NB4 (cell line): ENCODE results near the gene MLLT3.

ENCODE experiments used
- DNase-seq: peaks from one replicate; pipeline ENCODE4 v3.0.0; 2010; ENCODE audit warnings: low read depth
- H3K4me3 ChIP-seq: one replicate; pipeline ENCODE4 v1.5.1; 2011; ENCODE audit warnings: mild to moderate bottlenecking, low read depth, low read length, moderate library complexity
- MYC ChIP-seq: IDR thresholded peaks from 2 replicates; pipeline ENCODE4 v1.6.1; 2011; ENCODE audit warnings: low read depth, low read length
- POLR2A ChIP-seq: IDR thresholded peaks from 2 replicates; pipeline ENCODE4 v1.6.1; 2011; ENCODE audit warnings: mild to moderate bottlenecking; ENCODE audit not compliant: insufficient read length; ENCODE audit errors: extremely low read depth
- TF ChIP-seq, protein P1 (sequence below): IDR thresholded peaks from one replicate; pipeline ENCODE4 v1.5.1; 2012; ENCODE audit warnings: low read depth, low read length
- TF ChIP-seq, protein P2 (sequence below): IDR thresholded peaks from 2 replicates; pipeline ENCODE4 v1.6.1; 2011; ENCODE audit warnings: low read depth, low read length

MLLT3 gene

GRCh38 chr9:20478786-20479185 is 143.5 kb downstream of the MLLT3 start:
- no peak overlapping the region for H3K4me3 ChIP-seq
- TF ChIP-seq, protein P1, sequence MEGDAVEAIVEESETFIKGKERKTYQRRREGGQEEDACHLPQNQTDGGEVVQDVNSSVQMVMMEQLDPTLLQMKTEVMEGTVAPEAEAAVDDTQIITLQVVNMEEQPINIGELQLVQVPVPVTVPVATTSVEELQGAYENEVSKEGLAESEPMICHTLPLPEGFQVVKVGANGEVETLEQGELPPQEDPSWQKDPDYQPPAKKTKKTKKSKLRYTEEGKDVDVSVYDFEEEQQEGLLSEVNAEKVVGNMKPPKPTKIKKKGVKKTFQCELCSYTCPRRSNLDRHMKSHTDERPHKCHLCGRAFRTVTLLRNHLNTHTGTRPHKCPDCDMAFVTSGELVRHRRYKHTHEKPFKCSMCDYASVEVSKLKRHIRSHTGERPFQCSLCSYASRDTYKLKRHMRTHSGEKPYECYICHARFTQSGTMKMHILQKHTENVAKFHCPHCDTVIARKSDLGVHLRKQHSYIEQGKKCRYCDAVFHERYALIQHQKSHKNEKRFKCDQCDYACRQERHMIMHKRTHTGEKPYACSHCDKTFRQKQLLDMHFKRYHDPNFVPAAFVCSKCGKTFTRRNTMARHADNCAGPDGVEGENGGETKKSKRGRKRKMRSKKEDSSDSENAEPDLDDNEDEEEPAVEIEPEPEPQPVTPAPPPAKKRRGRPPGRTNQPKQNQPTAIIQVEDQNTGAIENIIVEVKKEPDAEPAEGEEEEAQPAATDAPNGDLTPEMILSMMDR: no peak
- TF ChIP-seq, protein P2, sequence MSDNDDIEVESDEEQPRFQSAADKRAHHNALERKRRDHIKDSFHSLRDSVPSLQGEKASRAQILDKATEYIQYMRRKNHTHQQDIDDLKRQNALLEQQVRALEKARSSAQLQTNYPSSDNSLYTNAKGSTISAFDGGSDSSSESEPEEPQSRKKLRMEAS: no peak
- no peak for TF ChIP-seq MYC
- no peak for DNase-seq

DNA sequence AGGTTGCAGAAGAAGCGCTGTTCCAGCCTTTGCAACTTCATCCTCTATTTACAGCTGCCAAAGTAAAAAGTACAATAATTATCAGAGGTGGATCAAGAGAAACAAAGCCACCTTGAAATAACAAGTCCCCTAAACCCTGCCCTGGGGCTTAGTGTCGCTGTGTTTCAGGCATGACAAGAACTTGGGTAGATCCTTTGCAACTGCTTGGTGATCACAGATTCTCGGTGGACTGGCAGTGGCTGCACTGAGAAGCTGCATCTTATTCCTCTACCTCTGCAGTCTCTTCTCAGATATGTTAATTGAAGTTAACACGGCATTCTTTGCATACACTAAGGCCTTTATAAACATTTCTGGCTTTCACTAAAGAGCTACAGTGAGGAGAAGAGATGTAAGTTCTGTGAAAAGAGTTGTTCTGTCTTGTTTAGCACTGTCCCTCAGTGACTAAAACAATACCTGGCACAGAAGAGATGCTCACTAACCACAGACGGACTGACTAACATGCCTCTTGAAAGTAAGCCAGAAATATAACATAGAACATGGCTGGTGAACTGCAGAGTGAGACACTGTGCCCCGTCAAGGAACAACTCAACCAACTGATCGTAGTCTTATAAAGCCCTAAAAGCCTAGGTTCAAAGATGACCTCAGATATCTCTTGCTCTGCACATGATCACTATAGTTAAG is 144.2 kb downstream of the MLLT3 start:
- no peak overlapping the region for H3K4me3 ChIP-seq
- no peak for DNase-seq
- TF ChIP-seq MYC (no peak), POLR2A (no peak)
- TF ChIP-seq, protein P2: no peak

DNA sequence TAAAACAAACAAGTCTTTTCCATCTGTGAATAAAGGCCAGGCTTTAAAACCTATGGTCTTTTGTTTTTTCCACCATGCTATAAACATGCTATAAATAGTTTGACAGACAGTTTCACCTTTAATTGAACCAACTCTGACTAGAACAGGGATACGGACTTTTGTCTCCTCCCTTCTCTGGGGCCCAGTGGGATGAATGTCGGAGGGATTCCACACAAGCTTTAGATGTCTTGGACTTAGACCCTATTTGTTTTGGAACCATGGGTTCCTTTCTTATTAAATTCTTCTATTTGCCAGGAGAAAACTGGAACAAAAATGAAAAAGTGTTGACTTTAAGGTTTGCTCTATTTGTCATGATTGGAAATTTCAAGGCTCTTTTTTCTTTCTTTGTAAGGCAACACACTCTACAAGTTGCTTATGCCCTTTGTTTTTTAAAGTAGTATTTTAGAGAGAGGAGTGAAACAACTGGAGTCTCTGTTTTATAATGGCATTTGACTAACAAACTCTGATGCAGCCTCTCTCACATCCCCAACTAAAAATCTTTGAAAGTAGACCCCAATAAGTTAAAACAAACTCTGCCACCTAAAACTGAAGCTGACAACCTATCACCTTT is 145.3 kb downstream of the MLLT3 start:
- no peak for DNase-seq
- no peak overlapping the region for H3K4me3 ChIP-seq
- no peak for TF ChIP-seq MYC
- TF ChIP-seq, protein P2: no peak

- TF ChIP-seq MYC: no peak
- TF ChIP-seq, protein P1: no peak
- no peak for DNase-seq
- no peak overlapping the region for H3K4me3 ChIP-seq
These were observed 147.8 kb downstream of the MLLT3 start for GRCh38 chr9:20474496-20474895.

DNA sequence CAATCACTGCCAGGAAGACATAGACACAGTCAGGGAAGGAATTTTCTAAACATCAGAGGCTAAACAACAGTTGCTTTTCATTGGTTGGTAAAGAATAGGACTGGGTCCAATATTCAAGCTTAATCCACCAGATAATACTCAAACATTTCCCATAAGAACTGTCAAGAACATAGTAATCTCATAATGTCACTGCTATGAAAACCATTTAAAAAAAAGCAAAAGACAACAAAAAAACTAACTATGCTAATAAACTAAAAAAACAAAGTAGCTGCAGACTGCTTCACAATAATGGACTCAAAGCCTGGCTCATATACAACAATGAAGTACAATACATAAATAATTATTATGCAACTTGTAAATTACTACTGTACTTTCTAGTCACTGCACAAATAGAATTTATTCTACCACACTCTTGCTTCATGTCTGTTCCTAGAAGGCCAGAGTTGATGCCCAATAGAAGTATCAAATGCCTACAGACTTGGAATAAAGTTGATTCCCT is 148.7 kb downstream of the MLLT3 start:
- TF ChIP-seq MYC (no peak), POLR2A (no peak)
- TF ChIP-seq, protein P1: no peak
- TF ChIP-seq, protein P2: no peak
- DNase-seq: no peak
- H3K4me3 ChIP-seq: no peak overlapping the region

- H3K4me3 ChIP-seq: no peak overlapping the region
- DNase-seq: no peak
- TF ChIP-seq, protein P2: no peak
- TF ChIP-seq MYC: no peak
- TF ChIP-seq, protein P1: no peak
- TF ChIP-seq POLR2A: no peak
These were observed 149.8 kb downstream of the MLLT3 start for GRCh38 chr9:20472342-20473045.
